Frontal cortex (tissue), 4 donors: ENCODE results near the gene VPS51. TPM values are rescaled to one million over a fixed set of nuclear protein-coding genes. Genes with fewer than 3 reads are reported as not detected.

Experiments used
- DNase-seq, 2 donors: peaks; one replicate each; pipeline ENCODE4 v3.0.0; 2012; ENCODE audit warnings: low spot score in 2 of 2
- FAIRE-seq: peaks from 2 replicates; lab custom pipeline; 2012; peaks lifted over from hg19 to GRCh38; lab: Jason Lieb, UNC
- total RNA-seq: library from RNA; depleted of rRNA; stranded (reverse); fragments of >200 nt; gene quantifications from one replicate; pipeline ENCODE4 v1.2.3, GENCODE V29; 2014
- donor health status: control.
- donor health status: control.
- donor health status: control.

The VPS51 gene
- total RNA-seq, 1 donor from 2014 or later = 229 TPM

DNA sequence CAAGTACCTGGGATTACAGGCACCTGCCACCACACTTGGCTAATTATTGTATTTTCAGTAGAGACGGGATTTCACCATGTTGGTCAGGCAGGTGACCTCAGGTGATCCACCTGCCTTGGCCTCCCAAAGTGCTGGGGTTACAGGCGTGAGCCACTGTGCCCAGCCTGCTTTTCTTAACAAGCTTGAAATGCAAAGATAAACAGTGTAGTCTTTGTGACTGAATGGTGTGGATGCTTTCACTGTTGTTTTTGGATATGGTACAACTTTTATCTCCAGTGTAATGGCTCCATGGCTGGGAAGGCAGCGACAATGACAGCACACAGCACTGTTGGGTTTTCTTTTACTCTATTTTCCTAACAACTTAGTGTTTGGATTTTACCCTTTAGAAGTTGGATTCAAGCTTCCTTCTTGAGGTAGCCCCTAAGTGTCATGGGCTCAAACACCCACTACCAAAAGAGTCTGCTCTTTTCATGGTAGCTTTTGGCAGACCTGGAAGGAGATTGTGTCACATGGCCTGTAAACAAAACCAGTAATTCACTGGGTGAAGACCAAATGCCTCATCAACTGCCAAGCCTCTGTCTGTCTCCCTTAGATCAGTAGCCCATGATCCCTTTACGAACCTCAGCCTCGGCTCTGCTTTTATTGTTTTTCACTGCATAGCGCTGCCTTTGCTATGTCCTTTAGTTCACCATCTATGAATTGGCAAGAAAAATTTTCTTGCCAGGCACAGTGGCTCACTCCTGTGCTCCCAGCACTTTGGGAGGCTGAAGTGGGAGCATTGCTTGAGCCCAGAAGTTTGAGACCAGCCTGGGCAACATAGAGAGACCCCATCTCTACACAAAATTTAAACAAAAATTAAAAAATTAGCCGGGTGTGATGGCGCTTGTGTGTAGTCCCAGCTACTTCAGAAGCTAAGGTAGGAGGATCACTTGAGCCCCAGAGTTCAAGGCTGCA lies 6.4 kb downstream of the VPS51 start:
- FAIRE-seq (no peak), DNase-seq (peak in 1 of 2 donors; percentile 57)

DNA sequence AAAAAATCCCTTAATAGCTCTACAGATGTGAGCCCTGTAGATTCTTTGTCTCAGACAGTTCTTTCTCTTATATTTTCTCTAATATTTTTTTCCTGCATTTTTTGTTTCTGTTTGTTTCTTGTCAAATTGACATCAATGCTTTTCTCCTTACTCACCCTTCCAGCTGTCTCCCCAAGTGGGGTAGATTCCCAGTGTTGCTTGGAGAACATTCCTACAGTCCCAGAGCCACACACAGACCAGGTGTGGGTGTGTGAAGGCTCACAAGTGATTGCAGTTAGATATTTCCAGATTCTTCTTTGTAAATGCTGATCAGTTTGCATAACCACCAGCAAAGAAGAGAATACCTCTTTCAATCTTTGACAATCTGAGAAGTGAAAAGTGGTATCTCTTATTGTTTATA lies 7.5 kb downstream of the VPS51 start:
- DNase-seq = no peak
- FAIRE-seq = no peak

DNA sequence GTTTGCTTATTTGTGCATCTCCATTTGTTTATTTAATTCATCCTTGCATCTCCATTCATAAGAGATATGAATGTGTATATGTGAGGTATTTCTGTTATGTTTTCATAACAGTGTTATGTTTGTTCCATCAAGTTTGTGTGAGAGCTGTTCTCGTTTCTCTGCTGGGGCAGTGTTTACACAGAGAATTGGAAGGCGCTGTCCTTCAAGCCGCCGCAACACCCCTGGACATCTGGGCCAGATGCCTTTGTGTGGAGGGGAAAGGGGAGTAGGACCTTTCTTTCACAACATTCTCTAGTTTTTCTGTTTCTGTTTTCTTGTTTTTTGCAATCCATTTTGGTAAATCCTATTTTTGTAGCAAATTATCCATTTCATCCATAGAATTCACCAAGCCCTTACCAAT lies 8.6 kb downstream of the VPS51 start:
- no peak for DNase-seq
- FAIRE-seq = no peak

DNA sequence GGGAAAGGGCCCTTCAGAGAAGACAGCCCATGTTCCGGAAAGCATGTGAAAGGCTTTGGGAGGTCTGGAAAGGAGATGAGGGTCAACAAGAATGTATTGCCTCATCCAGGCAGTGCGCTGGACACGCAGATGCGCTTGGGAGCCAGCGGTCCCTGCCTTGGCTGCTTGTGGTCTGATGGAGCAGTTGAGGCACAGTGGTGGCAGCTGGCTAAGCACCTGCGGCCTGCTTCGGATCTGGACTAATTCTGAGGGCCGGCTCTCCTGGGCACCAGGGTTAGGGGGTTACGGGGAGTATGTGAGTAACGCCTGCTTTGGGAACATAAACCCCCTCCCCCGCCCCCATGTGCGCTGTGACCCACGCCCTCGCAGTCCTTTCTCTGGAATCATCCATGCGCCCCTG lies 11.1 kb downstream of the VPS51 start:
- FAIRE-seq = no peak
- DNase-seq = no peak

DNA sequence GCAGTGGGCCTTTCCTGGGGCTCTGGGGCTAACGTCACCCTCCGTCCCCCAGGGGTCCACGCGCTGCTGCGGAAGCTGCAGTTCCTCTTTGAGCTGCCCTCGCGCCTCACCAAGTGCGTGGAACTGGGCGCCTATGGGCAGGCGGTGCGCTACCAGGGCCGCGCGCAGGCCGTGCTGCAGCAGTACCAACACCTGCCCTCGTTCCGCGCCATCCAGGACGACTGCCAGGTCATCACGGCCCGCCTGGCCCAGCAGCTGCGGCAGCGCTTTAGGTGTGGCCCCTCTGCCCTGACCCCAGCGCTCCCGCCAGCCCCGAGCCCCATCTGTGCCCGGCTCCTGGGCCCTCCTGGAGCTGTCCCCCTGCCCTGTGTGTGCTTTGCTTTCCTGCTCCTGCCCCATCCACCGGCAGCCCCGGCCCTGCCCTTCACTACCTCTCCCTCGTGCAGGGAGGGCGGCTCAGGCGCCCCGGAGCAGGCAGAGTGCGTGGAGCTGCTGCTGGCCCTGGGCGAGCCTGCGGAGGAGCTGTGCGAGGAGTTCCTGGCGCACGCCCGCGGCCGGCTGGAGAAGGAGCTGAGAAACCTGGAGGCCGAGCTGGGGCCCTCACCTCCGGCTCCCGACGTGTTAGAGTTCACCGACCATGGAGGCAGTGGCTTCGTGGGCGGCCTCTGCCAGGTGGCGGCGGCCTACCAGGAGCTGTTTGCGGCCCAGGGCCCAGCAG lies 11.9 kb downstream of the VPS51 start:
- FAIRE-seq = no peak
- no peak for DNase-seq

DNA sequence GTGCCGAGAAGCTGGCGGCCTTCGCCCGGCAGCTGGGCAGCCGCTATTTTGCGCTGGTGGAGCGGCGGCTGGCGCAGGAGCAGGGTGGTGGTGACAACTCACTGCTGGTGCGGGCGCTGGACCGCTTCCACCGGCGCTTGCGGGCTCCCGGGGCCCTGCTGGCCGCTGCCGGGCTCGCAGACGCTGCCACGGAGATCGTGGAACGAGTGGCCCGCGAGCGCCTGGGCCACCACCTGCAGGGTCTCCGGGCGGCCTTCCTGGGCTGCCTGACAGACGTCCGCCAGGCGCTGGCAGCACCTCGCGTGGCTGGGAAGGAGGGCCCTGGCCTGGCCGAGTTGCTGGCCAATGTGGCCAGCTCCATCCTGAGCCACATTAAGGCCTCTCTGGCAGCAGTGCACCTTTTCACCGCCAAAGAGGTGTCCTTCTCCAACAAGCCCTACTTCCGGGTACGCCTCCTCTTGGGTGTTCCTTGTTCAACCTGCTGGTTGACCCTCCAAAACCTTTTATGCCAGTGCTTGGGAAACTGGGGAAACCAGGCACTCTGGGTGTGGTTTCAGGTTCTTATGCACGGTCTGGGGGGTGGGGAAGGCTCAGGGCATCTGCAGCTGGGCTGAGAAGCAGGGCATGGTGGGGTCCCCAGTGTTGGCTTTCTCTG lies 12.6 kb downstream of the VPS51 start:
- DNase-seq (no peak), FAIRE-seq (no peak)

DNA sequence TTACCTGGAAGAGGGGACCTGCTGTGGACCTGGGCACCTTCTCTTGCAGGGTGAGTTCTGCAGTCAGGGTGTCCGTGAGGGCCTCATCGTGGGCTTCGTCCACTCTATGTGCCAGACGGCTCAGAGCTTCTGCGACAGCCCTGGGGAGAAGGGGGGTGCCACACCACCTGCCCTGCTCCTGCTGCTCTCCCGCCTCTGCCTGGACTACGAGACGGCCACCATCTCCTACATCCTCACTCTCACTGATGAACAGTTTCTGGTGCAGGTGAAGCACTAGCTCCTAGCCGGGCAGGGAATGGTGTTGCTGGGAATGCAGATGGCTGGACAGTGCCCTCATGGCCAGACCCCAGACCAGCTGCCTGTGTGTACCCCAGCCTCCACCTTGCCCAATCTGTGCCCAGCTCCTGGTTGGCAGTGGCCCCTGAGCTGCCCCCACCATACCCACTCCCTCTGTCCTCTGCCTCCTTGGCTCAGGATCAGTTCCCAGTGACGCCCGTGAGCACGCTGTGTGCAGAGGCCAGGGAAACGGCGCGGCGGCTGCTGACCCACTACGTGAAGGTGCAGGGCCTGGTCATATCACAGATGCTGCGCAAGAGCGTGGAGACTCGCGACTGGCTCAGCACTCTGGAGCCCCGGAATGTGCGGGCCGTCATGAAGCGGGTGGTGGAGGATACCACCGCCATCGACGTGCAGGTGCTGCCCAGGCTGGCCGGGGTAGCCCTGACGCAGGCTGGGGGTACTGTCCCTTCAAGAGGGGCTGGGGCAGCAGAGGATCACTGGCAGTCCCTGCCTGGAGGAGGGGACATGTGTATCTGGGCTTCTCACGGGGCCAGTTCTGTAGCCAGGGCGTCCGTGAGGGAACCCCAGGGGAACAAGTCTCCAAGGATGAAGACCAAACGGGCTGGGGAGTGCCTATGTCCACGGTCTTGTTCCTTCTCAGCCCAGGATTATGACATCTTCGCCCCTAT lies 13.5 kb downstream of the VPS51 start:
- FAIRE-seq = no peak
- no peak for DNase-seq

DNA sequence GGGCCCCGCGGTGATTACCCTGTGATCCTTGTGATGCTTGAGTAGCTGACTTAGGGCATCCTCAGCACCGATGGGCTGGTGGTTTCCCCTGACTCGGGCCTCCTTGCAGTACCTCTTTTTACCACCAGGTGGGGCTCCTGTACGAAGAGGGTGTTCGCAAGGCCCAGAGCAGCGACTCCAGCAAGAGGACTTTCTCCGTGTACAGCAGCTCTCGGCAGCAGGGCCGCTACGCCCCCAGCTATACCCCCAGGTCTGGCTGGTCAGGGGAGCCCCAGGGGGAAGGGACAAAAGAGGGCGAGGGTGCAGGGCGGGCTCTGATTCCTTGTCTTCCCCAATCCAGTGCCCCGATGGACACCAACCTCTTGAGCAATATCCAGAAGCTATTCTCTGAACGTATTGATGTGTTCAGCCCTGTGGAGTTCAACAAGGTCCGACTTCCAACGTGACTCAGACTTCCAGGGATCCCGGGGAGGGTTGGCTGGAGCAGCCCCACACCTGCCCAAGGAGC lies 14.4 kb downstream of the VPS51 start:
- DNase-seq (peak; percentile 88 to 90), FAIRE-seq (no peak)

DNA sequence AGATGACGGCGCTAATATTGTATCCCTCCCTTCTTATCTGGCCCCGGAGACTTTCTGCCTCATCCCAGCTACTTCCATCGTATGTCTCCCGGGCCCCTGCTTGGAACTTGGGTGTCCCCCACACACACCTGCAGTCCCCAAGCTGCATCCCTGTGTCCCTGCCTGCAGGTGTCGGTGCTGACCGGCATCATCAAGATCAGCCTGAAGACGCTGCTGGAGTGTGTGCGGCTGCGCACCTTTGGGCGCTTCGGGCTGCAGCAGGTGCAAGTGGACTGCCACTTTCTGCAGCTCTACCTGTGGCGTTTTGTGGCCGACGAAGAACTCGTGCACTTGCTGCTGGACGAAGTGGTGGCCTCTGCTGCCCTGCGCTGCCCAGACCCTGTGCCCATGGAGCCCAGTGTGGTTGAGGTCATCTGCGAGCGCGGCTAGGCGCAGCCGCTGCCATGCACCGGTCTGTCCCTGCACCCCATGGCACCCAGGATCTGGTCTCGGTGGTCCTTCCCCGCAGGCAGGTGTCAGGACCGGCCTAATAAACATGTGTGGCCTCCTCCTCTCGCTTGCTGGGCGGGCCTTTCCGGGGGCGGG lies 15.2 kb downstream of the VPS51 start:
- no peak for FAIRE-seq
- no peak for DNase-seq

DNA sequence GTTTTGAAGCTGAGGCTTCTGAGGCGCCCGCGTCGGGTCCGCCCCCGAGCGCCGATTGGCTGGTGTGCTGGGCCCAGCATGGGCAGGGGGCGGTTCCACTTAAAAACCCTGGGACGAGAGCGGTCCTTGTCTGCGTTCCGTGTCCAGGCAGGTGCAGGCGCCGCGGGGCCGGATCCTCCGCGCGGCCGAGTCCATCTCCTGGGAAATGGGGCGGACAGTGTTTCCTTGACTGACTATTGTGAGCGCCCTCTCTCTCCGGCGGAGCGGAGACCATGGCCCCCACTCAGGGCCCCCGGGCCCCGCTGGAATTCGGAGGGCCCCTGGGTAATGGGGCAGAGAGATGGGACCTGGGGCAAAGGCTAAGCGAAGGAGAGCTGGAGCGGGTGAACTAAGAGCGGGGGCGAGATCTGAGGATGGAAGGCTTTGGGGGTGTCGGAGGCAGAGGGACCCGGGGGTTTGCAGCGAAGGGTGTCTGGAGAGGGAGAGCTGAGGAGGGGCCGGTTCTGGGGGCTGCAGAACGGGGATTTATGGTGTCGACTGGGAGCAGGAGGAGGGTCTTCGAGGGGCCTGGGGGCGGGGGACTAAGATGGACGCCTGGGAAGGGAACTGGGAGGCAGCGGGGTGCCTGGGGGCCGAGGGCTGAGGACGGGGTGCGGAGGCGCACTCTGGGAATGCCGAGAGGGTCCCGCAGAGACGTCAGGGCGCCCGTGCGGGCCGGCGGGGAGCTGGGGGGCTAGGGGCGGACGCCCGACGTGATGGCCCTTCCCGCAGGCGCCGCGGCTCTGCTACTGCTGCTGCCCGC lies 15.9 kb downstream of the VPS51 start, which contains the start of gene TM7SF2:
TSS of gene TM7SF2 (plus strand) at position 129 of the 802 bp plus-strand sequence. CDS start at position 273, 144 bp downstream.
- FAIRE-seq = no peak
- peak; percentile 99 for DNase-seq

DNA sequence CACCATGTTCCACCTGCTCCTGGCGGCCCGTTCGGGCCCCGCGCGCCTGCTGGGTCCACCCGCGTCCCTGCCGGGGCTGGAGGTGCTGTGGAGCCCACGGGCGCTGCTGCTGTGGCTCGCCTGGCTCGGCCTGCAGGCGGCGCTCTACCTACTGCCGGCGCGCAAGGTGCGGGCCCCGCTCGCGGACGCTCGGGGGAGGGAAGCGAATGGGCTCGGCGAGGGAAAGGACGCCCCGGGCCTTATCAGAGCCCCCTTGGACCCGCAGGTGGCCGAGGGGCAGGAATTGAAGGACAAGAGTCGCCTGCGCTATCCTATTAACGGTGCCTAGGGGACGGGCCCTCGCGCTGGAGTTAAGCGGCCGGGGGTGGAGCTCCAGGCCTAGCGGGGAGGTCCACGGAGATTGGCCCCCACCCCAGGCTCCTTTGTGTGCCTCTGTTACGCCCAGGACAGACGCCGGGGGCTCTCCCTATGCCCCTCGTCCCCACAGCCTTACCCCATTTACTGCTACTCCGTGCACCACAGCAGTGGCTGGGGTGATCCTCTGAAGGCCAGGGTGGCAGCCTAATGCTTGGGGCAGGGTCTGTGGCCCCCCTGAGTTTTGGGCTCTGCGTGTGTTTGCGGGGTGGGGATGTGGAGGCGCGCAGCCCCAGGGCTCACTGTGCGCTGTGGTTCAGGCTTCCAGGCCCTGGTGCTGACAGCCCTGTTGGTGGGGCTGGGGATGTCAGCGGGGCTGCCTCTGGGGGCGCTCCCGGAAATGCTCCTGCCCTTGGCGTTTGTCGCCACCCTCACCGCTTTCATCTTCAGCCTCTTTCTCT lies 16.7 kb downstream of the VPS51 start:
- FAIRE-seq = no peak

DNA sequence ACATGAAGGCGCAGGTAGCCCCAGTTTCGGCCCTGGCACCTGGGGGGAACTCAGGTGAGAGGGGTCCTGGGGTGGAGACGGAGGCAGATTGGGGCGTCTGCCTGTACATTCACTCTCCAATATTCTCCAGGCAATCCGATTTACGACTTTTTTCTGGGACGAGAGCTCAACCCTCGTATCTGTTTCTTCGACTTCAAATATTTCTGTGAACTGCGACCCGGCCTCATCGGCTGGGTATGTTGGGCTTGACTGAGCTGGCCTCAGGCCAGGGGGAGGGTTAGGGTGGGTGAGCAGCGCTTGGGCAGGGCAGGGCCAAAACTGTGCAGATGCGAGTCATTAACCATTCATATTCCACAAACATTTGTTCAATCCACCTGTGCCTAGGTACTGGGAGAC lies 17.3 kb downstream of the VPS51 start:
- FAIRE-seq (no peak), DNase-seq (no peak)

More for the DNA sequence above, 16.7 kb downstream of the VPS51 start:
- peak; percentile 73 for DNase-seq

DNA sequence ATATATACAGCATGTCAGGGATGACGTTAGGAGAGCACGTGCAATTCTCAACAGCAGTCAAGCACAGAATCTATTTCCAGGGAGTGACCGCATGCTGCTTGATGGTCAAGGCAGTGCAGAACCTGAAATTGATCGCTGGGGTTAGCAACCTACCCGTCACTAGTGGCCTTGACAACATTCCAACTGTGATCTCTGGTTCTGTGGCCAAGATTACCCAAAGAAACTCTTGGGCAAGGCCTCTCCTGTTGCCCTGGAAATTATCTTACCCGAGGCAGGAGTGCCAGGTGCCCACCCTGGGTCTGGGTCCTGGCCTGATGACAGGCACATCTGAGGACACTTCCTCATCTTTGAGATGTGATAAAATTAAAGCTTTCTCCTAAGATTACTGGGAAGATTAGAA lies 17.8 kb downstream of the VPS51 start:
- DNase-seq (no peak), FAIRE-seq (no peak)

DNA sequence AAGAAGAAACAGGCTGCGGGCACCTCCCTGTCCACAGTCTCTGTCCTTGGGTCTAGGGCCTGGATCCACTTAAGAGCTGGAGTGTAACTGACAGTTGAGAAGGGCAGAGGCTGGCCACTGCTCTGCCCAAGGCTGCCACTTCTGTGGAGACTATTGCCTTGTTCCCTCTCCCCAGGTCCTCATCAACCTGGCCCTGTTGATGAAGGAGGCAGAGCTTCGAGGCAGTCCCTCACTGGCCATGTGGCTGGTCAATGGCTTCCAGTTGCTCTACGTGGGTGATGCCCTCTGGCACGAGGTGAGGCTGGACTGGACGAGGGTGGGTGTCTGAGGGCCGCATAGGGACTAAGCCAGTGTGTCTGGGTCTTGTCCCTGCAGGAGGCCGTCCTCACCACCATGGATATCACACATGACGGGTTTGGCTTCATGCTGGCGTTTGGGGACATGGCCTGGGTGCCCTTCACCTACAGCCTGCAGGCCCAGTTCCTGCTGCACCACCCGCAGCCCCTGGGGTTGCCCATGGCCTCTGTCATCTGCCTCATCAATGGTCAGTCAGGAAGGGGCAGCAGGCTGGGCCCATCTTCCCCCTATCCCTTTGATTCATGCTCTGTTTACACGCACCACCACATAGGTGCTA lies 18.6 kb downstream of the VPS51 start:
- DNase-seq = no peak
- FAIRE-seq = no peak

DNA sequence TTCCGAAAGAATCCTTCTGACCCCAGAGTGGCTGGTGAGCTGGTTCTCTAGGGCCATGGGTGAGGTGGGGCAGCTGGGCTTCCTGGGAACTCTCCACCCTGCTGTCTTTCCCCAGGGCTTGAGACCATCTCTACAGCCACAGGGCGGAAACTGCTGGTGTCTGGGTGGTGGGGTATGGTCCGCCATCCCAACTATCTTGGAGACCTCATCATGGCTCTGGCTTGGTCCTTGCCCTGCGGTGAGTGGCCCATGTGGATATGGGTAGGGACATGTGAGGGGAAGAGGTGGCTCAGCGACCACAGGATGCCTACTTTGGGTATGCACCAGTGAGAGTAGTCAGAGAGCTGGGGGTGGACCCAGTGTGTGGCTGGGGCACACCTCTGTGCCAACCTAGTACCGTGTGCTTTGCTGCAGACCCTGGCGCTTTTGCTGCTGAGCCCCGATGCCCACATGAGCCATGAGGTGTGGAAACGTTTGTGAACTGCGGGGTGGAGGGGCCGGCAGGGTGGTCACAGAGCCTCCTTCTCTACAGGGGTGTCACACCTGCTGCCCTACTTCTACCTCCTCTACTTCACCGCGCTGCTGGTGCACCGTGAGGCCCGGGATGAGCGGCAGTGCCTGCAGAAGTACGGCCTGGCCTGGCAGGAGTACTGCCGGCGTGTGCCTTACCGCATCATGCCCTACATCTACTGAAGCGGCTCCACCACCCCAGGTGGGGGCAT lies 19.5 kb downstream of the VPS51 start:
- FAIRE-seq = no peak

More for the DNA sequence above, 19.5 kb downstream of the VPS51 start:
- no peak for DNase-seq
